GM12878 (cell line): ENCODE data around the gene GALNT15. TPM values are rescaled to one million over a fixed set of nuclear protein-coding genes. Genes with fewer than 3 reads are reported as not detected.

ENCODE experiments used
- ATAC-seq: fragments of 200-7000 bp; cut with Tn5 transposase; 3 replicates; pipeline ENCODE4 v1.9.1; 2020; ENCODE audit warnings: mild to moderate bottlenecking, moderate library complexity
- BruUV-seq: library from RNA; stranded (reverse); fragments of 400-500 nt; replicated peaks from 2 replicates; lab custom pipeline; 2021; lab: Mats Ljungman, UMichigan
- CTCF ChIA-PET: fragments of 300-600 bp; sonication (Branson Sonifier 250); formaldehyde crosslinking; extraction: SDS; loops from one replicate; lab custom pipeline; 2021; ENCODE audit warnings: inconsistent platforms; lab: Yijun Ruan, JAX
- POLR2A ChIA-PET: fragments of 350-600 bp; formaldehyde crosslinking; extraction: SDS; loops from one replicate; lab custom pipeline; 2021; ENCODE audit warnings: inconsistent platforms; lab: Charles Lee
- RAD21 ChIA-PET: fragments of 300-600 bp; sonication (Branson Sonifier 250); formaldehyde crosslinking; loops from one replicate; lab custom pipeline; 2023; ENCODE audit warnings: antibody characterized with exemption; ENCODE audit not compliant: unreplicated experiment; lab: Charles Lee
- SMC1A ChIA-PET: fragments of 300-600 bp; sonication (Branson Sonifier 250); formaldehyde crosslinking; loops from one replicate; lab custom pipeline; 2023; ENCODE audit not compliant: unreplicated experiment, uncharacterized antibody; lab: Charles Lee
- DNase-seq: peaks from one replicate; pipeline ENCODE4 v3.0.0-alpha.2; 2011; ENCODE audit warnings: low read depth, low spot score
- FAIRE-seq: peaks from 3 replicates; lab custom pipeline; 2011; peaks lifted over from hg19 to GRCh38; lab: Jason Lieb, UNC
- H2AFZ ChIP-seq: 2 replicates; pipeline ENCODE4 v1.6.0; 2011; ENCODE audit warnings: low read depth, low read length, control low read depth; ENCODE audit not compliant: control insufficient read depth
- H3K27ac ChIP-seq: 2 replicates; pipeline ENCODE4 v1.5.1; 2011; ENCODE audit warnings: control low read depth; ENCODE audit not compliant: control insufficient read depth, insufficient read depth
- H3K27me3 ChIP-seq, 2 experiments: replicated peaks in 1 of 2; 2 replicates each; pipeline versions ENCODE4 v1.6.0 to v1.6.1; 2011; ENCODE audit warnings: low read length in 1 of 2; ENCODE audit not compliant: control insufficient read depth in 2 of 2, insufficient read depth in 2 of 2
- H3K36me3 ChIP-seq, 2 experiments: 2 replicates each; pipeline ENCODE4 v1.5.1; 2011; ENCODE audit warnings: low read length in 1 of 2; ENCODE audit not compliant: control insufficient read depth in 2 of 2, insufficient read depth in 2 of 2
- H3K4me1 ChIP-seq: 2 replicates; pipeline ENCODE4 v1.6.1; 2011; ENCODE audit warnings: mild to moderate bottlenecking, low read length, moderate library complexity, mixed read lengths; ENCODE audit not compliant: control insufficient read depth, insufficient read depth
- H3K4me2 ChIP-seq: 2 replicates; pipeline ENCODE4 v1.6.0; 2011; ENCODE audit warnings: control low read depth; ENCODE audit not compliant: control insufficient read depth, insufficient read depth
- H3K4me3 ChIP-seq: fragments of 200-600 bp; sonication (generic); 2 replicates; pipeline ENCODE4 v1.5.1; 2016
- H3K79me2 ChIP-seq: 2 replicates; pipeline ENCODE4 v1.6.0; 2011; ENCODE audit warnings: low read length; ENCODE audit not compliant: control insufficient read depth, insufficient read depth
- H3K9ac ChIP-seq: 2 replicates; pipeline ENCODE4 v1.8.0; 2011; ENCODE audit warnings: low read length, control low read depth, mixed read lengths; ENCODE audit not compliant: control insufficient read depth, insufficient read depth
- H3K9me3 ChIP-seq: replicated peaks from 3 replicates; pipeline ENCODE4 v1.5.1; 2011; ENCODE audit warnings: mild to moderate bottlenecking, low read length; ENCODE audit not compliant: control insufficient read depth, insufficient read depth
- H4K20me1 ChIP-seq: 2 replicates; pipeline ENCODE4 v1.6.0; 2011; ENCODE audit not compliant: control insufficient read depth, insufficient read depth
- ATF3 ChIP-seq: IDR thresholded peaks from 2 replicates; pipeline ENCODE4 v1.6.1; 2011; ENCODE audit warnings: low read depth, mild to moderate bottlenecking, low read length, moderate library complexity, borderline replicate concordance; ENCODE audit errors: extremely low read depth
- BRCA1 ChIP-seq: IDR thresholded peaks from 2 replicates; pipeline ENCODE4 v1.6.1; 2011; ENCODE audit warnings: low read depth, low read length, improper control_type of control experiment
- CREB1 ChIP-seq: IDR thresholded peaks from 2 replicates; pipeline ENCODE4 v1.6.1; 2012; ENCODE audit warnings: low read depth, mild to moderate bottlenecking, inconsistent platforms
- CTCF ChIP-seq, 3 experiments: IDR thresholded peaks in 2 of 3; conservative IDR thresholded peaks in 1 of 3; 2 replicates each; pipeline ENCODE4 v1.5.1; 2011; ENCODE audit warnings: low read depth in 3 of 3, low read length in 3 of 3, mild to moderate bottlenecking in 3 of 3, control low read depth in 2 of 3, moderate library complexity in 2 of 3, inconsistent platforms in 1 of 3, mixed read lengths in 1 of 3; ENCODE audit not compliant: control insufficient read depth in 2 of 3, insufficient read depth in 1 of 3; ENCODE audit errors: extremely low read depth in 1 of 3
- EP300 ChIP-seq, 2 experiments: fragments of 150-350 bp in 1 of 2; IDR thresholded peaks; 2 replicates each; pipeline ENCODE4 v1.6.1; 2011 to 2012; ENCODE audit warnings: low read depth in 2 of 2, low read length in 2 of 2, borderline replicate concordance in 1 of 2, improper control_type of control experiment in 1 of 2, inconsistent platforms in 1 of 2; ENCODE audit not compliant: control insufficient read depth in 1 of 2
- ETV6 ChIP-seq, 2 experiments: fragments of 450-650 bp in 1 of 2; IDR thresholded peaks in 1 of 2; conservative IDR thresholded peaks in 1 of 2; 2 replicates each; pipeline ENCODE4 v1.6.1; 2014; ENCODE audit warnings: antibody characterized with exemption in 1 of 2, borderline replicate concordance in 1 of 2, low read depth in 1 of 2, mild to moderate bottlenecking in 1 of 2, moderate library complexity in 1 of 2
- IRF3 ChIP-seq: fragments of 450-650 bp; IDR thresholded peaks from 2 replicates; pipeline ENCODE4 v1.6.1; 2014; ENCODE audit warnings: mild to moderate bottlenecking
- LARP7 ChIP-seq: fragments of 450-650 bp; IDR thresholded peaks from 2 replicates; pipeline ENCODE4 v1.6.1; 2017; ENCODE audit warnings: mild to moderate bottlenecking
- MAX ChIP-seq: IDR thresholded peaks from 2 replicates; pipeline ENCODE4 v1.6.1; 2012; ENCODE audit warnings: low read depth, low read length, improper control_type of control experiment
- NBN ChIP-seq: fragments of 450-650 bp; IDR thresholded peaks from 2 replicates; pipeline ENCODE4 v1.6.1; 2016
- NFYB ChIP-seq: IDR thresholded peaks from 2 replicates; pipeline ENCODE4 v1.6.1; 2011; ENCODE audit warnings: low read depth, mild to moderate bottlenecking, low read length, improper control_type of control experiment, moderate library complexity; ENCODE audit not compliant: insufficient read depth
- NR2C1 ChIP-seq: fragments of 450-650 bp; IDR thresholded peaks from 2 replicates; pipeline ENCODE4 v1.6.1; 2017; ENCODE audit warnings: antibody characterized with exemption, mild to moderate bottlenecking, moderate library complexity
- POU2F2 ChIP-seq: IDR thresholded peaks from 3 replicates; pipeline ENCODE4 v1.6.1; 2011; ENCODE audit warnings: low read depth, mild to moderate bottlenecking, low read length, borderline replicate concordance
- RCOR1 ChIP-seq: conservative IDR thresholded peaks from 2 replicates; pipeline ENCODE4 v1.6.1; 2012; ENCODE audit warnings: low read depth, low read length, improper control_type of control experiment
- RUNX3 ChIP-seq: IDR thresholded peaks from 2 replicates; pipeline ENCODE4 v1.6.1; 2012; ENCODE audit warnings: low read length, inconsistent platforms
- SP1 ChIP-seq: IDR thresholded peaks from one replicate; pipeline ENCODE4 v1.6.1; 2011; ENCODE audit warnings: low read depth, low read length
- SUZ12 ChIP-seq: fragments of 200-600 bp; sonication (generic); IDR thresholded peaks from one replicate; pipeline ENCODE4 v1.6.1; 2018; ENCODE audit warnings: antibody characterized with exemption, mild to moderate bottlenecking; ENCODE audit not compliant: unreplicated experiment
- ZBTB33 ChIP-seq: fragments of 450-650 bp; IDR thresholded peaks from 2 replicates; pipeline ENCODE4 v1.6.1; 2017; ENCODE audit warnings: mild to moderate bottlenecking
- ZZZ3 ChIP-seq: IDR thresholded peaks from 2 replicates; pipeline ENCODE4 v1.6.1; 2011; ENCODE audit warnings: low read depth; ENCODE audit not compliant: control insufficient read depth, insufficient read length
- WGBS: methylation state at CpG from one replicate; pipeline ENCODE4 v1.1.6; 2016; ENCODE audit warnings: low lambda C conversion rate; ENCODE audit not compliant: insufficient replicate concordance, insufficient coverage; ENCODE audit errors: missing lambda C conversion rate; 5-methylcytosine and 5-hydroxymethylcytosine counted together
- in situ Hi-C: fragments of 300-500 bp; cut with MboI; formaldehyde crosslinking; loops from 9 replicates; pipeline ENCODE4 v1.14.3; 2018; ENCODE audit warnings: mixed read lengths
- intact Hi-C: fragments of 100-400 bp; cut with micrococcal nuclease; formaldehyde crosslinking; loops from one replicate; pipeline ENCODE4 v1.14.2; 2022; ENCODE audit not compliant: unreplicated experiment
- polyA plus RNA-seq, 11 experiments: library from polyadenylated mRNA; depleted of rRNA in 4 of 11; unstranded in 6 of 11; stranded (reverse) in 5 of 11; fragments of >200 nt; fragmentation: Nextera tagmentation in 4 of 11; fragmentation: Illumina TruSeq in 1 of 11; extraction: Ambion mirVana in 4 of 11; extraction: Trizol in 1 of 11; gene quantifications; 1 replicate in 1 of 11; 2 replicates in 10 of 11; pipeline versions ENCODE4 v1.2.1 to v1.2.3, GENCODE V29; 2011 to 2016; ENCODE audit warnings: inconsistent platforms in 2 of 11, missing spikeins in 2 of 11, low read depth in 1 of 11
- total RNA-seq, 4 experiments: library from RNA; depleted of rRNA in 3 of 4; stranded (reverse); fragments of >200 nt in 3 of 4; fragmentation: Illumina TruSeq in 1 of 4; extraction: Trizol in 1 of 4; gene quantifications; 2 replicates each; pipeline versions ENCODE4 v1.2.1 to v1.2.3, GENCODE V29; 2013 to 2021

Gene GALNT15
- total and polyA plus RNA-seq, 10 of the 15 experiments (the other 5 are each of a cell fraction or from before 2014, with no cell fraction given): 0.03 to 0.05 TPM; not detected in 8

GRCh38 chr3:16143861-16144447 is 30.5 kb upstream of the GALNT15 start:
- Histone ChIP-seq H3K79me2 (no peaks in the 10 kb centered on the region), H2AFZ (no peak overlapping the region)
- in situ Hi-C loops: no loop called here
- ChIA-PET CTCF (interaction anchor here (0.6 kb wide), 1 partner anchor 614 kb away, joined by 3 read pairs; no protein-coding TSS in a partner anchor), SMC1A (no interaction called here)
- no TSS peak for BruUV-seq
- 38% methylated on average over 2 of the region's 2 CpGs for WGBS
- no peak for TF ChIP-seq ATF3
- TF ChIP-seq RCOR1: no peak
- no peak for TF ChIP-seq SUZ12
- no peak for TF ChIP-seq RUNX3
- TF ChIP-seq CTCF (IDR thresholded peaks at IDR 0.05 in 2 of 3, conservative IDR thresholded peaks at IDR 0.05 in 1 of 3; ENCODE audit: control insufficient read depth in 2 of 3, extremely low read depth in 1 of 3, insufficient read depth in 1 of 3, low read depth in 3 of 3, low read length in 3 of 3): no peak
- TF ChIP-seq LARP7: no peak
- TF ChIP-seq IRF3: no peak
- no peak for TF ChIP-seq NBN
- TF ChIP-seq ETV6 (conservative IDR thresholded peaks at IDR 0.05 in 1 of 2, IDR thresholded peaks at IDR 0.05 in 1 of 2; ENCODE audit: borderline replicate concordance in 1 of 2, low read depth in 1 of 2): no peak
- no peak for TF ChIP-seq NFYB
- no peak for TF ChIP-seq BRCA1
- no peak for TF ChIP-seq CREB1
- TF ChIP-seq POU2F2: no peak
- TF ChIP-seq SP1: no peak
- no peak for TF ChIP-seq ZBTB33
- no peak for TF ChIP-seq NR2C1
- no peak for TF ChIP-seq MAX
- TF ChIP-seq EP300 (IDR thresholded peaks at IDR 0.05; ENCODE audit: borderline replicate concordance in 1 of 2, control insufficient read depth in 1 of 2, low read depth in 2 of 2, low read length in 2 of 2): no peak
- no peak for TF ChIP-seq ZZZ3
- TF ChIP-seq, all 136 proteins: peak for 0
- no peak for DNase-seq
- Histone ChIP-seq H3K9me3 (no peaks in the 10 kb centered on the region; the same call in 2 of the 3 replicates), H3K36me3 (no peaks in the 10 kb centered on the region), H4K20me1 (no peaks in the 10 kb centered on the region), H3K4me1 (peaks cover 13% of the 10 kb centered on the region; the same call in 1 of the 2 replicates), H3K4me2 (no peak overlapping the region), H3K27ac (no peak overlapping the region), H3K4me3 (no peak overlapping the region), H3K9ac (no peak overlapping the region), H3K27me3 (no peaks in the 10 kb centered on the region)
- intact Hi-C loops: no loop called here
- POLR2A ChIA-PET: no interaction called here
- RAD21 ChIA-PET: no interaction called here
- no peak for ATAC-seq
- FAIRE-seq: no peak
